Fibroblast of skin of right quadriceps (primary cell): Measurements from ENCODE around the gene TDRD9.

ENCODE experiments used
- DNase-seq: peaks from one replicate; pipeline ENCODE4 v3.0.0-alpha.2; 2013

The TDRD9 gene

DNA sequence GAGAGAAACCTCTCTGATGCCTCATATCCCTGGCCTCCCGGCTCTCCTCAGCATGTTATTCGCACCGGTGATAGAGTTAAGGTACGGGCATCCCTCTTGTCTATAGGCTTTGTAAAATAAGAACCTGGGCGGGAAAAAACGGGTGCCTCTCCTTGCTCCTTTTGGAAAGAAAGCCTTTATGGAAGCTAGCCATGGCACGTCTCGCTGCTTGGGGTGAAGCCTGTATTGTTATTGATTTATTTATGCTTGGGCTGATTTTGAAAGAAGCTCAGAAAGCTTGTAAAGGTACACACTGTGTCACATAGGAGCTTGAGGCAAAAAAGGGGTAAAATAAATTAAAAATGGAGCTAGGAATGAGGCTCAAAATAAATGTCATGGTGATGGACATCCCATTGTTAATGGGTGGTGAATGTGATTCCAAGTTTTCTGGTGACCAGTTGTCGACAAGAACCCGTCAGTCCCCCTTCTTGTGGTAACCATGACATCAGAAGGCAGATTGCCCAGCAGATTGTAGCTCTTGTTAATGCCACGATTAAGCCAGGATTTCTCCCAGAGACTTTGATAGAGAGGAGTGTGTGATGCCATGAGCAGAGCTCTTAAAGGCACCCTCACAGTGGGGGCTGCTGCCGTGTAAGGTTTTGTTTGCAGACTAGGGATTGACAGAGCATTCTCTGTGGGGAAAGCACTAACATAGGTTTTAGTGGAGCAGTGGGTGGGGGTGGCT lies 106.9 kb downstream of the TDRD9 start:
- no peak for DNase-seq

DNA sequence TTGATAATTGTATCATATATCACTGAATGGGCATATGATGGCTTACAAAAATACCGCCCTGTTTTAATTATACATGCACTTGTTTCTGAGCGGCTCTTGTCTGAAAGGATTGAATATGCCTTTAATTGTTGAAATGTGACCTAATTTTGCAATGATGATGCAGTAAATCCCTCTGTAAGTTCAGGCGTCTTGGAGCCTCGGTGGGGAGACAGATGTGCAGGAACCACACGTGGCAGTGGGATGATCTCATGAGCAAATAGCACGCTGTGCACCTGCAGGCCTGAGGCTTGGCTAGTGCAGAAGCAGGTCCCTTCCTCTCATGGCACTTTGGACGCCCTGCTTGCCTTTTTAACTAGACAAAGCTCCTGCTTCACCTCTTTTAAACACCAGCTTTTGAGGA lies 108.0 kb downstream of the TDRD9 start:
- no peak for DNase-seq

DNA sequence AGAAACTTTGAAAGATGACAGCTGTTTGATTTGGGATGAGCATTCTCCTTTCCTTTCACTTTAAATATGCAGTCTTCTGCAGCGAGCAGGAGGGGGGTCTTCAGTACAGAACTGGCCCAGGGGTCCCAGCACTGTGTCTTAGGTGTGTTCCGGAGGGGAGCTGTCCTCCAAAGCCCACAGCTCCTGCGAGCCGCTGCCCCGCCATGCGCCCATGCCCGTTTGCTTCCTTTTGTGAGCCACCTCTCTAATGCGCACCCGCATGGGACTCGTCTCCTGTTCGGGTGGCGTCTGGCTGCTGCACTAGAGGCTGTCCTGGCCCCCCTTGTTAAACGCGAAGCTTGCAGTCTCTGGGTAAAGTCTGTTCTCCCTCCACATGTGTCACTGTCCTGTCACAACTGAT lies 108.8 kb downstream of the TDRD9 start:
- DNase-seq, result no peak

DNA sequence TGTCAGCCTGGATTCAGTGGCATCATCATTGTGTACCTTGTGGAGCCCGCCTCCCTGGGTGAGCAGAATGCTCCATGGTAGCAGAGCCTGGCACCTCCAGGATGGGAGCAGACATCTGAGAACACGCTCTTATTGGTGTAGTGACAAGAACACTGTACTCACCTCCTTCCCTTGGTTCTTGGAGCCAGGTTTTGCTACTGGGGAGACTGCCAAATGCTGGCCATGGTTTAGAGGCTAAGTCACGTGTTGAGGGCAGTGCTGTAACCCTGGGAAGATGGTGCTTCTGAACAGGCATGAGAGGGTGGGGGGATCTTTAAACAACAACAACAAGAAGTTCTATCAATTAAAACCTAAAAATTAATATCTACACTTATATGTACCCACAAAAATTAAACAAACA lies 109.6 kb downstream of the TDRD9 start:
- DNase-seq, result no peak

DNA sequence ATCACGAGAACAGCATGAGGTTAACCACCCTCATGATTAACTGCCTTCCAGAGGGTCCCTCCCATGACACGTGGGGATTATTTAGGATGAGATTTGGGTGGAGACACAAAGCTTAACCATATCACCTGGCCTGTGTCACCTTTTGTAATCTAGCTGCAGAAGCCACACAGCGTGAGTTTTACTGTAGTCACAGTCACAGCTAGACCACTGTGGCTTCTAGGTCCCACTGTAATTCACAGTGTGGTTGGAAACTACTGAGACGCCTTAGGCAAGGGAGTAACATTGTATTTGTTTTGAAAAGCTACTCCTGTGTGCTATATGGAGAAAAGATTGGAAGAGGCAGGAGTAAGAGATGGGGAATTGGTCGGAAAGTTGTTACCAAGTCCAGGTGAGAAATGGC lies 111.0 kb downstream of the TDRD9 start:
- no peak for DNase-seq

DNA sequence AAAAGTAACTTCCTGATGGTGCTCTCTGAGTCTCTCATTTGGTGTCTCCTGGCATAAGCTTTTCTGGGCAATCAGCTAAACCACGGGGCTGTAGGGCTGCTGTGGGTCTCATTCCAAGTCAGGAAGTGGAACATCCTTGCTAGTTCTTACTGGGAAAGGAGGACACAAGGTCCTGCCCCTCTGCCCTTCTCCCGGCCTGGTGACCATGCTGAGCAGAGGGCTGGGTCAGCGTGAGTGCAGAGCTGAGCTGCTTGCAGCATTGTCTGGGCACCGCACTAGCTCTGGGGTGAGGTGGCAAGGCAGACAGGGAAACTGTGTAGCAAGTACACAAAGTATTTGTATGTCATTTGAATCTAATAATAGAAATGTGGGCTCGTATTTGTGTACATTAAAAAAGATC lies 112.3 kb downstream of the TDRD9 start:
- no peak for DNase-seq

DNA sequence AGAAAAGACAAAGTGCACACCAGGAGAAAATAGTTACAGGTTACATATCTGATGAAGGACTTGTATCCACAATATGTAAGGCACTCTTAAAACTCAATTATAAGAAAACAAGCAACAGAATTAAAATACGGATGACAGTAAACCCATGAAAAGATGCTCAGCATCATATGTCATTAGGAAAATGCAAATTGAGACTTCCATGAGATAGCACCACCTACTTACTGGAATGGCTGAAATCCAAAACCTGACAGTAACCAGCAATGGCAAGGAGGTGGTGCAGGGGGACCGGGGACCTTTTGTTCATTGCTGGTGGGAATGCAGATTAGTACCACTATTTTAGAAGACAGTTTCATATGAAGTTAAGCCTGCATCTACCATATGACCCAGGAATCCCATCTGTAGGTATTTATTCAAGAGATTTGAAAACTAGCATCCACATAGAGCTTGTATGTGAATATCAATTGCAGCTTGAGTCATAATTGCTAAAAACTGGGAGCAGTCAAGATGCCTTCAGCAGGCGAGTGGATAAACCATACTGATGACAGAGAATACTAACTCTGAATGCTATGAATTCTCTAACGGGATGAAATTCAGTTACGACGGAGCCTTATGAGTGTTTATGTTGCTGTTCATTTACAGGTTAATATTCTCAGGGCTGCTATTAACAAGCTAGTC lies 113.3 kb downstream of the TDRD9 start:
- no peak for DNase-seq

DNA sequence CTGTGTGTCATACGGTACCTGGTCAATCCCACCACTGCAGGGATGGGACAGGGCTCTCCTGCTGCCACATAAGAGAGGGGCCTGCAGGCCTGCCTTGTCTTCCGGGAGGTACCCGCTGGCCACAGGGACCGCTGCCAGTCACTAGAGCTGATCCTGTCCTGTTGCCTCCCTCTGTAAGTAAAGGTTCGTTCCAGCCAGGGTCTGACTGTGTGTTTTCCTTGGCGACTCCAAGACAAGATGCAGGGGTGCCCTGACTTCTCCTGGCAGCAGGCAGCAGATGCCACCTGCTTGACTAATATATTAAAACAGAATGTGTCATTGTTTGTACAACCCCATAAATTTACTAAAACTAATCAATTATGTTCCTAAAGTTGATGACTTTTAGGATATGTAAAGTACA lies 115.8 kb downstream of the TDRD9 start:
- no peak for DNase-seq

DNA sequence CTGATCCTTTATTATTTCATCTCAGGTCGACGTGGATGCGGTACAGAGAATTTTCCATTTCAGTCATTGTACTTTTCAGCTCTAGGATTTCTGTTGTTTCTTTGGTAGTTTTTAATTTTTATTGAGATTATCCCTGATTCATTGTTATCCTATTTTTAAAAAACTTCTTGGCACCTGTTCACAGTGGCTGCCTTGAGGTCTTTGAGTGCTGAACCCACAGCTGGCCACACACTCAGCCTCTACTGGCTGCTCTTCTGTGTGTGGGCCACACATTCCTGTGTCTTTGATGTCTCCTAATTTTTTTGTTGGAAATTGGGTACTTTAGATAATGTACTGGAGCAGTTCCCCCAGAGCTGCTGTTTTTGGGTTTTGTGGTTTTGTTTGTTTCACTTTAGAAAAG lies 119.5 kb downstream of the TDRD9 start:
- DNase-seq, result no peak

DNA sequence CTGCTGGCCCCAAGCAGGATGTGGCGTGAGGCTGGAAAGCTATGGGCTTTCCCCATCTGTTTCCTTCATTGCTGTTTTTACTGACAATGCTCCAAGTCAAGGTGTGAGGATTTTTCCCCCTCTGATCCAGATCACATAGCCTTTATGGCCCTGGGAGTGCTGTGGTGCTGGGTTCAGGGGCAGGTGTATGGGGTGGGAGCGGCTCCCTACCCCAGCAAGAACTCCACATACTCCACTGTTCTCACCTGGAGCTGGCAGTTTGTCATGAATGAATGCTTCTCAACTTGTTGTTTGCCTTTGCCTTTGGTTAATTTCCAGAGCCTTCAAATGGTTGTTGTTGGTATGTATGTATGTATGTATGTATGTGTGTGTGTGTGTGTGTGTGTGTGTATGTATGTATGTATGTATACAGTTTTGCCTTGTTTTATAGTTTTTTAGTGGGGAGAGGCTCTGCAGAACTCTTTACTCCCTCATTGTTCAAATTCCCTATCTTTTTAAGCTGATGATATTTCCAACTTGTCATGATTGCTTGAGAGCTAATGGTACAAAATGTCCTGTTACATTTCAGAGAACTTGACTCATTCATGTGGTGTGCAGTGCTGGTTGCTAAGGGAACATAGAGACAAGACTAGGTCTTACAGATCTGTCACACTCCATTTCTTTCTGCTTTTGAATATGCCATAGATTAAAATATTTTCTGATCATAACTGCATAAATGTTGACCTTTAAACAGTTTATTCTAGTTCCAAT lies 120.7 kb downstream of the TDRD9 start:
- no peak for DNase-seq

DNA sequence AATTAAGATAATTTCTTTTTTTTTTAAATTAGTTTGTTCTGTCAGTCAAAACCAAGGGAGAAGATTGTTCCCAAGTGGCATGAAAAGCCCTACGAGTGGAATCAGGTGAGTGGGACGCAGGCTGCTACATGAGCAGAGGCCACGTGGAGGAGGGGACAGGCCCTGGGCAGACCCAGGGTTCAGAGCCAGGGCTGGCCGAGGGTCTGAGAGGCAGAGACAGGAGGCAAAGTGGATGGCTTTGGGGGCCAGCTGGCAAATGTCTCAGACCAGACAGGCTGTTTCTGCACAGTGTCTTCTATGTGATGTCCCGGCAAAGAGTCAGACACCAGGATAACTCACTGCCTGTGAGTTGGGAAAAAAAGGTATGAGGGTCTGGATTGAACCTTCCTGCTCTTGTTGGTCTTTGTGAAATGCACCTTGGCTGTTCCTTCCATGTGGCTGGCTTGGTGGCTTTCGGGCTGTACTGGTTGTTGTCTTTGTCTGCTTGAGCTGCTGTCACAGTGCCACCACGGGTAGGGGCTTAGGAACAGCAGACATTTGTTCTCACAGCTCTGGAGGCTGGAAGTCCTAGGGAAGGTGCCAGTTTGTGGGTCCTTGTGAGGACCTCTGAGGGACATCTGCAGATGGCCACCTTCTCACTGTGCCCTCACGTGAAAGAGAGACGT lies 121.5 kb downstream of the TDRD9 start:
- DNase-seq, result no peak

DNA sequence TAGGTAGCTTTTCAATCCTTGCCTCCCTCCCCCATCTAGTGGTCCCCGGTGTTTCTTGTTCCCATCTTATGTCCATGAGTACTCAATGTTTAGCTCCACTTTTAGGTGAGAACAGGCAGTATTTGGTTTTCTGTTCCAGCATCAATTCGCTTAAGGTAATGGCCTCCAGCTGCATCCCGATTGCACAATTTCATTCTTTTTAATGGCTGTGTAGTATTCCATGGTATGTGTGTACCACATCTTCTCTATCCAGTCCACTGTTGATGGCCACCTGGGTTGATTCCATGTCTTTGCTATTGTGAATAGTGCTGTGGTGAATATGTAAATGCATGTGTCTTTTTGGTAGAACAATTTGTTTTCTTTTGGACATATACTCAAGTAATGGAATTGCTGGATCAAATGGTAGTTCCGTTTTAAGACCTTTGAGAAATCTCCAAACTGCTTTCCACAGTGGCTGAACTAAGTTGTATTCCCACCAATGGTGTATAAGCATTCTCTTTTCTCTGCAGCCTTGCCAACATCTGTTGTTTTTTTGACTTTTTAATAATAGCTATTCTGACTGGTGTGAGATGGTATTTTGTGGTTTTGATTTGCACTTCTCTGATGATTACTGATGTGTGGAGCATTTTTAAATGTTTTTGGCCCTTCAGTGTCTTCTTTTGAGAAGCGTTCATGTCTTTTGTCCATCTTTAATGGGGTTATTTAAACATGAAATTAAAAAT lies 123.0 kb downstream of the TDRD9 start:
- DNase-seq, result no peak

DNA sequence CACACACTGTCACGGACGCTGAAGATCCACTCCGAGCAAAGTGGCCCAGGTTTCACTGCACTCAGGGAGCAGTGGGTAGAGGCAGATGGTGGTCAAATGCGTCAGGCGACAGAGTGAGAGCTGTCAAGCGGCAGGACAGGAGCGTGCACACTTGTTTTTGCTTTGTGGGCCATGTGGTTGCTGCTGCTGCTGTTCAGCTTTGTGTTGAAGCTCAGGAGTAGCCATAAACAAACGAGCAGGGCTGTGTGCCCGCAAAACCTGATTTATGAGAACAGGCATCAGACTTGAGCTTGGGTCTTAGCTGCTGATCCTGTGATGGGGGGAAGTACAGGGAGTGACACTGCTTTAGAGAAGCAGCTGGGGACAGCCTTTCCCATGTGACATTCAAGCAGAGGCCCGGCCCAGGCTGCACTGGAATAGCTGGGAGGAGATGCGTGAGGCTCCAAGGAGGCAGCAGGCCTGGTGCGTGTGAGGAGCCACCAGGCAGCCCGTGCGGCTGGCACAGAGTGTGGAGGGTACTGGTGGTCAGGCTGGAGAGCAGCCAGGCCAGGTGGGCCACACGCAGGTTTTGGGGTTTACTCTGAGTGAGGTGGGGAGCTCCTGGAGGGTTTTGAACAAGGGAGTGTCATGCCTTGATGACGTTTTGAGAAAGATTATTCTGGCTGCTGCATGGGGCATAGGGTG lies 126.1 kb downstream of the TDRD9 start:
- no peak for DNase-seq

DNA sequence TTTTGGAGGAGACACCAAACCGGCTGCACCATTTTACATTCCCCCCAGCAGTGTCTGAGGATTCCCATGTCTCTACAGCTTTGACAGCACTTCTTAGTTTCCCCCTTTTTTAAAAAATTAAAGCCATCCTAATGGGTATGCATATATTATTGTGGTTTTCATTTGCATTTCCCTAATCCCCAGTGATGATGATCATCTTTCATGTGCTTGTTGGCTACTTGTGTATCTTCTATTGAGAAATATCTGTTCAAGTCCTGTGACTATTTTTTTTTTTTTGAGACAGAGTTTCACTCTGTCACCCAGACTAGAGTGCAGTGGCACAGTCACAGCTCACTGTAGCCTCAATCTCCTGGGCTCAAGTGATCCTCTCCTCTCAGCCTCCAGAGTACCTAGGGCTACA lies 134.0 kb downstream of the TDRD9 start:
- DNase-seq, result no peak

DNA sequence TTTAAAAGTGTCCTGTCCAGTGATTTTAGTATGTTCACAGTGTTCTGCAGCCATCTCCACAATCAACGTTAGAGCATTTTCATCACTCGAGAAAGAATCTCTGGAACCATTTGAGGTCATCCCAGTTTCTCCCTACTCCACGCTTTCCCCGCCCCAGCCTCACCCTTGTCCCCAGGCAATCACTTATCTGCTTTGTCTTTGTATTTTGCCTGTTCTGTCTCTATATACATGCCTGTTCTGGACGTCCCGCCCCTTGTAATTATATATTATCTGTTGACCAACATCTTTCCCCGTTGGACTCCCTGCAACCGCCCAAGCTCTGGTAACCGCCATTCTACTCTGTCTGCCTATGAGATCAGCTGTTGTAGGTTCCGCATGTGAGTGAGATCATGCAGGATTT lies 135.7 kb downstream of the TDRD9 start:
- no peak for DNase-seq

DNA sequence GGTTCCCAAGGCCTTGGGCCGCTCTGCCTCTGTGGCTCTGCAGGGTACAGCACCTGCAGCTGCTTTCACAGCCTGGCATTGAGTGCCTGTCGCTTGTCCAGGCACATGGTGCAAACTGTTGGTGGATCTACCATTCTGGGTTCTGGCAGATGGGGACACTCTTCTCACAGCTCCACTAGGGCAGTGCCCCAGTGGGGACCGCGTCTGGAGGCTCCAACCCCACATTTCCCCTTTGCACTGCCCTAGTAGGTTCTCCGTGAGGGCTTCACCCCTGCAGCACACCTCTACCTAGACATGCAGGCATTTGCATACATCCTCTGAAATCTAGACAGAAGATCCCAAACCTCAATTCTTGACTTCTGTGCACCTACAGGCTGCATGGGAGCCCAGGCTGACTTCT lies 138.0 kb downstream of the TDRD9 start:
- no peak for DNase-seq

DNA sequence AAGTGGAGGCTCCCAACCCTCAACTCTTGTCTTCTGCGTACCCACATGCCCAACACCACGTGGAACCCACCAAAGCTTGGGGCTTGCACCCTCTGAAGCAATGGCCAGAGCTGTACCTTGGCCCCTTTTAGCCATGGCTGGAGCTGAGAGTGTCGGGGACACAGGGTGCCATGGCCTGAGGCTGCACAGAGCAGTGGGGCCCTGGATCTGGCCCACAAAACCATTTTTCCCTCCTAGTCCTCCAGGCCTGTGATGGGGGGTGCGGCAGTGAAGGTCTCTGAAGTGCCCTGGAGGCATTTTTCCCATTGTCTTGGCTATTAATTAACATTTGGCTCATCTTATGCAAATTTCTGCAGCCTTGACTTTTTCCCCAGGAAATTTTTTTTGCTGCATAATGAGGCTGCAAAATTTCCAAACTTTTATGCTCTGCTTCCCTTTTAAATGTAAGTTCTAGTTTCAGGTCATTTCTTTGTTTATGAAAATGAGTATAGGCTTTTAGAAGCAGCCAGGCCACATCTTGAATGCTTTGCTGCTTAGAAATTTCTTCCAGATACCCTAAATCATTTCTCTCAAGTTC lies 138.6 kb downstream of the TDRD9 start:
- DNase-seq, result no peak

DNA sequence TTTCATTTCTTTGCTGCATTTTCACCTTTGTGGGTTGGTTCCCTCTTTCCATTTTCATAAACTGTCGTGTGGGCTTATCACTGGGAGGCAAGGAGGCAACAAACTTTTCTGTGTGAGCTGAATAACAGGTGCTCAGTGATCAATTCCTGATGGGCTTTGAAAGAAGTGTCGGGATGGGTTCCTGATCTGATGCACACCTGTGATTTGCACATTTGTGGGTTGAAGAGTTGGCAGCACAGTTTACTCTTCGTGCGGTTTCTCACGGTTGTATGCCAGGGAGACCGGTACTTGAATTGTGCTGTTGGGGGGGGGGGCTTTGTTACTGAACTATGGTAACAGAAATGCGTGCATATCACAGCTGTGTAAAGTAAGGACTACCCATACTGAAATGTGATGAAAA lies 141.3 kb downstream of the TDRD9 start:
- no peak for DNase-seq

DNA sequence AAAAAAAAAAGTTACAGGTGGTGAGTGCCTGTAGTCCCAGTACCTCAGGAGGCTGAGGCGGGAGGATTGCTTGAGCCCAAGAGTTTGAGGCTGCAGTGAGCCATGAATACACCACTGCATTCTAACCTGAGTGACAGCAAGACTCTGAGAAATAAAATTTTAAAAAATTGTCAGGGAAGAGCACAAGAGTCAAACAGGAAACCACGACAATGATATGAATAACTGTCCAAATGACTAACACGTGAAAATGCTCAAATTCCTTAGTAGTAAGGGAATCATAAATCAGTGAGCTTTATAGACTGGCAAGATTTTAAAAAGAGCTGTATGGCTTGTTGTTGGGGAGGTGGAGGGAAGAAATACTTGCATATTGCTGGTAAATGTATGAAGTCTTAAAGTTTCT lies 144.3 kb downstream of the TDRD9 start:
- DNase-seq, result no peak

DNA sequence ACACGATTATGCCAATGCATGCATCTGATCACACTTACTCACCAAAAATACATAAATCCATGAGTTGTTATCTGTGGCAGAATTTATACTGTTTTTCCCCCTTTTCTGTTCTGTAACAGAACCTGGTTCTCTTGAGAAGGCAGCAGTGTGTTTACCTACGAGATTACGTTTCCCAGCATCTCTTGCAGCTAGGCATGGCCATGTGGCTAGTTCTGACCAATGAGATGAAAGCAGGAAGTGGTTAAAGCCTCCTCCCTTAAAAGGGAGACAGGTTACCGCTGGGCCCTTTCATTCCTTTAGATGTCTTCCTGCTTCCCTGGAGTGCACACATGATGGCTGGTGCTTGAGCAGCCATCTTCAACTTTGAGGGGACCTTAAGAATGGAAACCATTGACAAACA lies 145.5 kb downstream of the TDRD9 start:
- no peak for DNase-seq

DNA sequence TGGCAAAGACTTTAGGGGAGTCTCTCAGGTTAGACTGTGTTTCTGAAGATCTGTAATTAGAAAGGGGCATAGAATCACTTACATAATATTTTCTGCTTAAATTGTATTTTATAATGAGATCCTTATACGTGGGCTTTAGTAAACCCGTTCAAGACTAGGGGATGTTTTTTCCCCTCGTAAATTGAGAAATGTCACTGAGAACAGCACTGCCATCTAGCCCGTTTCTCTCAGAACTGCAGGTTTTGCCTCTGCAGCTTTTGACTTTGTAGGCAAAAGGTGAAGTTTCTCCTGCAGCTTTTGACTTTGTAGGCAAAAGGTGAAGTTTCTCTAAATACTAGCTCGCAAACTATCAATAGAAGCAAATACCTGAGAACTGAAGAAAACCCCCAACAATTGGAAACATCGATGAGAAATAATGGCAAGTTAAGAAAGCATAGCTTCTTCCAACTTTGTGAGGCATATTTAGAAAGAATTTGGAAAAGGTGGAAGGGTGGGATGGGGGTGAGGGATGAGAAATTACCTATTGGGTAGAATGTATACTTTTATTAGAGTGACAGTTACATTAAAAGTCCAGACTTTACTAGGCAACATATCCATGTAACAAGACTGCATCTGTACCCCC lies 147.4 kb downstream of the TDRD9 start:
- no peak for DNase-seq

DNA sequence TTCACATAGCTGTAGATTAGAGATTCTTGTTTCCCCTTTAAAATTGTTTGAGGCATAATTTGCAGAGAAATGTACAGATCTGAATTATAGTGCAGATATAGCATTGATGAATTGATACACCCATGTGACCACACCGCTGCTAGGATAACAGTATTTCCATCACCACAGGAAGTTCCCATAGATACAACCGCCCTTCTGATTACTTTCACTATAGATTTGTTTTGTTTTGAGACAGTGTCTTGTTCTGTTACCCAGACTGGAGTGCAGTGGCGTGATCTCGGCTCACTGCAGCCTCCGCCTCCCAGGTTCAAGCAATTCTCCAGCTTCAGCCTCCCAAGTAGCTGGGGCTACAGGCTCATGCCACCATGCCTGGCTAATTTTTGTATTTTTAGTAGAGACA lies 148.5 kb downstream of the TDRD9 start:
- DNase-seq, result no peak
